Lower lobe of right lung (tissue), 2 donors: ENCODE results near the gene OR6C65. TPM values are rescaled to one million over a fixed set of nuclear protein-coding genes. Genes with fewer than 3 reads are reported as not detected.
"Not testable (repeated sequence)": the region's sequence is repeated elsewhere in the genome, so short reads cannot be mapped to it uniquely, and the experiment has no call there.

ENCODE experiments used
- ATAC-seq, 2 donors: fragments of 200-7000 bp; cut with Tn5 transposase; one replicate each; pipeline ENCODE4 v1.9.1; 2020 to 2022; ENCODE audit warnings: mild to moderate bottlenecking in 2 of 2, moderate library complexity in 2 of 2
- DNase-seq: peaks from one replicate; pipeline ENCODE4 v3.0.0-alpha.2; 2020
- H3K27ac ChIP-seq: fragments of 200-600 bp; one replicate; pipeline ENCODE4 v1.8.0; 2022
- H3K27me3 ChIP-seq: fragments of 200-600 bp; one replicate; pipeline ENCODE4 v1.8.0; 2022; ENCODE audit warnings: low read depth
- H3K36me3 ChIP-seq: fragments of 200-600 bp; one replicate; pipeline ENCODE4 v1.8.0; 2022; ENCODE audit warnings: mild to moderate bottlenecking
- H3K4me1 ChIP-seq: fragments of 200-600 bp; one replicate; pipeline ENCODE4 v1.8.0; 2022
- H3K4me3 ChIP-seq: fragments of 200-600 bp; one replicate; pipeline ENCODE4 v1.8.0; 2022; ENCODE audit warnings: mild to moderate bottlenecking
- H3K9me3 ChIP-seq: fragments of 200-600 bp; one replicate; pipeline ENCODE4 v1.8.0; 2022
- intact Hi-C: fragments of 100-400 bp; cut with DNase I; formaldehyde crosslinking; loops from one replicate; pipeline ENCODE4 v1.11.0; 2022
- total RNA-seq: library from RNA; stranded (reverse); fragmentation: NEBNext Ultra II Directional; extraction: Animal tissue kit (Norgen Biotek cat#: 25700); gene quantifications from one replicate; pipeline ENCODE4 v1.2.1, GENCODE V29; 2021
- TF ChIP-seq, protein P1 (sequence below): fragments of 200-600 bp; IDR thresholded peaks from one replicate; pipeline ENCODE4 v1.8.0; 2022; ENCODE audit warnings: antibody characterized with exemption, mild to moderate bottlenecking
- donor health status: DM: no; HTN: yes; CAD: no; lungs with severe emphysema.

The OR6C65 gene
- total RNA-seq, 1 donor from 2014 or later = not detected

DNA sequence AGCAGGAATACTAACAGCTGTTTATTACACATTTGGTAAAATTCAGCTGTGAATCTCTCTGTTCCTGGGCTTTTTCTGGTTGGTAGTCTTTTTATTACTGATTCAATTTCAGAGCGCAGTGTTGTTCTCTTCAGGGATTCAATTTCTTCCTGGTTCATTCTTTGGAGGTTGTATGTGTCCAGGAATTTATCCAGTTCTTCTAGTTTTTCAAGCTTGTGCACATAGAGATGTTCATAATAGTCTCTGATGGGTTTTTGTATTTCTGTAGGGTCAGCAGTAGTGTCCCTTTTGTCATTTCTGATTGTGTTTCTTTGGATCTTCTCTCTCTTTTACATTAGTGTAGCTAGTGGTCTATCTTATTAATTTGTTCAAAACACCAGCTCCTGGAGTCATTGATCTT, 16.6 kb downstream of the OR6C65 start:
- H3K4me1 ChIP-seq = no peaks in the 10 kb centered on the region
- DNase-seq (no peak), ATAC-seq (no peak)
- H3K4me3 ChIP-seq = no peak overlapping the region
- TF ChIP-seq, protein P1, sequence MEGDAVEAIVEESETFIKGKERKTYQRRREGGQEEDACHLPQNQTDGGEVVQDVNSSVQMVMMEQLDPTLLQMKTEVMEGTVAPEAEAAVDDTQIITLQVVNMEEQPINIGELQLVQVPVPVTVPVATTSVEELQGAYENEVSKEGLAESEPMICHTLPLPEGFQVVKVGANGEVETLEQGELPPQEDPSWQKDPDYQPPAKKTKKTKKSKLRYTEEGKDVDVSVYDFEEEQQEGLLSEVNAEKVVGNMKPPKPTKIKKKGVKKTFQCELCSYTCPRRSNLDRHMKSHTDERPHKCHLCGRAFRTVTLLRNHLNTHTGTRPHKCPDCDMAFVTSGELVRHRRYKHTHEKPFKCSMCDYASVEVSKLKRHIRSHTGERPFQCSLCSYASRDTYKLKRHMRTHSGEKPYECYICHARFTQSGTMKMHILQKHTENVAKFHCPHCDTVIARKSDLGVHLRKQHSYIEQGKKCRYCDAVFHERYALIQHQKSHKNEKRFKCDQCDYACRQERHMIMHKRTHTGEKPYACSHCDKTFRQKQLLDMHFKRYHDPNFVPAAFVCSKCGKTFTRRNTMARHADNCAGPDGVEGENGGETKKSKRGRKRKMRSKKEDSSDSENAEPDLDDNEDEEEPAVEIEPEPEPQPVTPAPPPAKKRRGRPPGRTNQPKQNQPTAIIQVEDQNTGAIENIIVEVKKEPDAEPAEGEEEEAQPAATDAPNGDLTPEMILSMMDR = no peak
- intact Hi-C loops = no loop called here
- H3K9me3 ChIP-seq = no peaks in the 10 kb centered on the region
- H3K36me3 ChIP-seq = no peaks in the 10 kb centered on the region
- H3K27ac ChIP-seq = no peak overlapping the region
- no peaks in the 10 kb centered on the region for H3K27me3 ChIP-seq

DNA sequence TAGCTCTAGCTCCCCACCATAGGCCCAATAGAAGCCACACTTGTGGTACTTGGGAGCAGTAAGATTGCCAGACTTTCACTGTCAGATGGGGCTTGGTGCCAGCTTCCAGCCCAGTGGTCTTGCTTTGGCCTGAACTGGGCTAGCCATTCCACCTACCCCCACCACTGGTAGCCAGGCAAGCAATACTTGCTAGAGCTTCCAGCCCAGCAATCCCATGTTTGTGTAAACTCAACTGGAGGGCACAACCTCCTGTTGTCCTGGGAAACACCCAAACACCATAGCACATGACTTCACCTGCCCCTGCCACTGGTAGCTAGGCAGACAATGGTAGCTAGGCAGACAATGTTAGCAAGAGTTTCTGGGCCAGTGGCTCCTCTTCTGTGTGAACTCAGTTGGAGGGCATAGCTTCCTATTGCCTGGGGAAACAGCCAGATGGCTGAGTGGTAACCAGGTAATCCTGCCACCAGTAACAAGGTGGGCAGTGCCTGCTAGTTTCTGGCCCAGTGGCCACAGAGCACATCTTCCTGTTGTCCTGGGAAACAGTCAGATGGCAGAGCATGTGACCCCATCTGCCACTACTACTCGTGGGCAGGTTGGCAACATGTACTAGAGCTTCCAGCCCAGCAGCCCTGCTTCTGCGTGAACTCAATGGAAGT, 20.1 kb downstream of the OR6C65 start:
- no peaks in the 10 kb centered on the region for H3K9me3 ChIP-seq
- H3K27me3 ChIP-seq = no peaks in the 10 kb centered on the region
- intact Hi-C loops = no loop called here
- no peak overlapping the region for H3K4me3 ChIP-seq
- H3K36me3 ChIP-seq = no peaks in the 10 kb centered on the region
- DNase-seq = no peak
- TF ChIP-seq, protein P1 = no peak
- H3K27ac ChIP-seq = no peak overlapping the region
- no peaks in the 10 kb centered on the region for H3K4me1 ChIP-seq
- ATAC-seq = no peak

DNA sequence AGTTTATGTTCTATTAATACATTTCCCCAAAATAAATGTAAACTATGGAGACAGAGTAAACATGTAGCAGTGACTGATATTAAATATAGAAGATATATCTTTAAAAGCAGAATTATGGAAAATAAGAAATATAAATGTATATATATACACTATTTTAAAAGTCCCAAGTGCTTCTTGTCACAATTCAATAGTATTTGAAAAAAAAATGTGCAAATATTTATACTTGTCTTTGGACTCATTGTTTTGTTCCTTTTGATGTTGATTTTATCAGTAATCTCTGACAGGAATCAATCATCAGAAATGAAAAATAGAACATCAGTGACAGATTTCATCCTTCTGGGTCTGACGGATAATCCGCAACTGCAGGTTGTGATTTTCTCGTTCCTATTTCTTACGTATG, 25.6 kb downstream of the OR6C65 start, which contains the start of gene OR6C76:
TSS of gene OR6C76 (plus strand) at position 301 of the 400 bp plus-strand sequence. CDS start at position 301, 0 bp downstream.
- ATAC-seq (no peak), DNase-seq (no peak)
- H3K27me3 ChIP-seq = no peaks in the 10 kb centered on the region
- H3K9me3 ChIP-seq = no peaks in the 10 kb centered on the region
- intact Hi-C loops = no loop called here
- no peaks in the 10 kb centered on the region for H3K4me1 ChIP-seq
- TF ChIP-seq, protein P1 = no peak
- H3K27ac ChIP-seq = no peak within 1 kb of the TSS
- no peak within 1 kb of the TSS for H3K4me3 ChIP-seq
- no peaks in the 10 kb centered on the region for H3K36me3 ChIP-seq

DNA sequence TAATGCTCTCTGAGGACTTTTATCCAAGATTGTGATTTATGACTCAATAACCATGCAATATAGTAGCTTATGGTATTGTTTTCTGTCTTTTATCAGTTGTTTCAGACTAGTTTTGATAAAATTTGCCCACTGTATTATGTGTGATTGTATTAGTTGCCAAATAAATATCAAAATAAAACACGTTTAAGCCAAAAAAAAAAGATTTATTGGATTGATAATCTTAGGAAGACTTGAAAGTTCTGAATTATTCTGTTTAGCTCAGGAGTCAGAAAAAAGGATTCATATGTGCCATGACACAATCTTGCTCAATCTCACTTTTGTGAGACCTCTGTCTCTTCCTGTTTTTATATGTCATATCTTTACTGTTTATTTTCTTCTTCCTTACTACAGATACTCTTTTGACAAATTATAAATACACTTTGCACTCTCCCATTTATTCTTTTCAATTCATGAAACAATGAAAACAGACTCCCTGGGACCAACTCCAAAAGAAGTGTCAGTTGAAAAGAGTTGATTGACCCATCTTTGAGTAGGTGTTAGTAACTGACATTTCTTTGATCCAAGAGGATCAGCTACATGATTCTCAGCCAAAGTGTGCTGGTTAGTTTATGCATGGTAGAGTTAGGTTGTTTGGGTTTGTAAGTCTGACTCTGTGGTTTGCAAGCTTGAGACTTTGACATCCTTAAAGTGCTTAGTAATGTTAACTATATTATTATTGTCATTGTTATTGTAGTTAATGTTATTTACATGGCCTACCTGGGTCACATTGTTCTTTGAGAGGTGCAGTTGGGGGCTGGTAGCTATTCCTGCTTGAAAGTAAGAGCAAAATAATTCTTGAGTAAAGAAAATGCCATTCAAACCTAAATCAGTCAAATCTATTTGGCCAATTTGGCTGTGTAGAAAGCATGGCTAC, 28.3 kb downstream of the OR6C65 start:
- intact Hi-C loops = no loop called here
- Histone ChIP-seq H3K4me3 (no peak overlapping the region), H3K4me1 (no peaks in the 10 kb centered on the region), H3K27me3 (no peaks in the 10 kb centered on the region), H3K36me3 (no peaks in the 10 kb centered on the region), H3K27ac (no peak overlapping the region), H3K9me3 (no peaks in the 10 kb centered on the region)
- TF ChIP-seq, protein P1 = no peak
- ATAC-seq = no peak
- DNase-seq = no peak

DNA sequence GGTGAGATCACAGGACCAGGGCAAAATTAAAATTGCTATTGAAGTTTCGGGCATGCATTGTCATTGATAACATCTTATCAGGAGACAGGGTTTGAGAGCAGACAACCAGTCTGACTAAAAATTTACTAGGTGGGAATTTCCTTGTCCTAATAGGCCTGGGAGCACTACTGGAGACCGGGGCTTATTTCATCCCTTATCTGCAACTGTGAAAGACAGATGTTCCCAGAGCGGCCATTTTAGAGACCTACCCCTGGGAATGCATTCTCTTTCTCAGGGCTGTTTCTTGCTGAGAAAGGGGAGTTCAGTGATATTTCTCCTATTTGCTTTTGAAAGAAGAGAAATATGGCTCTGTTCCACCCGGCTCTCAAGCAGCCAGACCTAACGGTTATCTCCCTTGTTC, 40.9 kb downstream of the OR6C65 start:
- H3K9me3 ChIP-seq, H3K4me1 ChIP-seq, H3K27me3 ChIP-seq, intact Hi-C loops, H3K4me3 ChIP-seq, H3K27ac ChIP-seq, H3K36me3 ChIP-seq, ATAC-seq, DNase-seq: not testable (repeated sequence)

DNA sequence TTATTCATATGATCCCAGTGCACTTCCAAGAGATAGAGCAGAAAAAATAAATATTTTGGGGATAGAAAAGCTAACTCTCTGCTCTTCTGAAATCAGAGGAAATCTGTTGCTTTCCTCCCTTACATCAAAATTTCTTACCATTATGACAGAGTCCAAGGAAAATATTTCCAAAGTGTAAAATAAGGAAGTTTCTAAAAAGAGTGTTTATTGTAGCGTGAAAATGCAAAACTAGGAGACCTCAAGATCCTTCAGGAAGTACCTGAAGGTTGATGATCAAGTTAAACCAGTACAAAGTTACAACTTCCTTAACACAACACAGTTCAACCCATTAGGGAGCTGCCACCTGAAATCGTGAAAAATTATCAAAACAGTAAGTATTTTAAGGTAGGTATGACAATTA, 43.4 kb downstream of the OR6C65 start, which contains the start of gene OR6C2:
TSS of gene OR6C2 (plus strand) at position 301 of the 400 bp plus-strand sequence. CDS start 8,138 bp downstream, outside the sequence.
- H3K36me3 ChIP-seq = no peaks in the 10 kb centered on the region
- intact Hi-C loops = no loop called here
- no peaks in the 10 kb centered on the region for H3K4me1 ChIP-seq
- H3K9me3 ChIP-seq = no peaks in the 10 kb centered on the region
- no peak within 1 kb of the TSS for H3K4me3 ChIP-seq
- ATAC-seq (no peak), DNase-seq (no peak)
- no peak within 1 kb of the TSS for H3K27ac ChIP-seq
- TF ChIP-seq, protein P1 = no peak
- H3K27me3 ChIP-seq = no peaks in the 10 kb centered on the region
